Endothelial cell (in vitro differentiated cells): ENCODE data around the gene PRELP. TPM values are rescaled to one million over a fixed set of nuclear protein-coding genes. Genes with fewer than 3 reads are reported as not detected.

ENCODE experiments used
- DNase-seq: peaks from one replicate; pipeline ENCODE4 v3.0.0; 2021; ENCODE audit warnings: low spot score
- H3K27ac Mint-ChIP-seq: one replicate; pipeline ENCODE4 v1.8.0; 2021; ENCODE audit warnings: mixed read lengths, inconsistent platforms; ENCODE audit not compliant: unreplicated experiment
- H3K27me3 Mint-ChIP-seq: one replicate; pipeline ENCODE4 v1.8.0; 2021; ENCODE audit warnings: mild to moderate bottlenecking, moderate library complexity, mixed read lengths, inconsistent platforms; ENCODE audit not compliant: unreplicated experiment
- H3K36me3 Mint-ChIP-seq: one replicate; pipeline ENCODE4 v1.8.0; 2021; ENCODE audit warnings: mild to moderate bottlenecking, low read depth, mixed read lengths, inconsistent platforms; ENCODE audit not compliant: unreplicated experiment
- H3K4me1 Mint-ChIP-seq: one replicate; pipeline ENCODE4 v1.8.0; 2021; ENCODE audit warnings: mild to moderate bottlenecking, mixed read lengths, inconsistent platforms; ENCODE audit not compliant: unreplicated experiment
- H3K4me3 Mint-ChIP-seq: one replicate; pipeline ENCODE4 v1.8.0; 2021; ENCODE audit warnings: mild to moderate bottlenecking, mixed read lengths, inconsistent platforms; ENCODE audit not compliant: unreplicated experiment
- H3K9me3 Mint-ChIP-seq: one replicate; pipeline ENCODE4 v1.8.0; 2021; ENCODE audit warnings: mixed read lengths, inconsistent platforms; ENCODE audit not compliant: unreplicated experiment
- total RNA-seq: library from RNA; stranded (reverse); fragmentation: NEBNext Ultra II Directional; extraction: Animal tissue kit (Norgen Biotek cat#: 25700); gene quantifications from one replicate; pipeline ENCODE4 v1.2.1, GENCODE V29; 2021; ENCODE audit not compliant: unreplicated experiment
- TF ChIP-seq, protein P1 (sequence below): fragments of 200-600 bp; sonication (generic); IDR thresholded peaks from one replicate; pipeline ENCODE4 v1.5.0; 2021; ENCODE audit warnings: antibody characterized with exemption; ENCODE audit not compliant: unreplicated experiment

The PRELP gene
- total RNA-seq, 1 donor from 2014 or later = 0.13 TPM

DNA sequence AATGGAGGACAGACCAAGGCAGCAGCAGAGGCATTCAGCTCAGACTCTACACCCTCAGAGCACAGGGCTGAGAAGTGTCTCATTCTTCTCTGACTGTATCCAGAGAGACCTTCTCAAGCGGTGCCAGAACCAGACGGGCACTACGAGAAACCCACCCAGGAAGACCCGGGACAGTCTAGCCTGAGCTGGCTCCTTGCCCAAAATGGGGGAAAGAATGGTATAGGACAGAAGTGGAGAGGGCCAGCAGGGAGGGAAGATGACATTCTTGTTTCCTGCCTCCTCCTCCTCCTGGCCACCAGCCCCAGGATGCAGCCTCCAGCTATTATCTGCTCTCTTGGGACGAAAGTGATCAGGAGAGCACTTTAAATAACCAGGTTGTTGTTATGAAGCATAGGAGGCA, 22.6 kb upstream of the PRELP start:
- Mint-ChIP-seq H3K36me3 (no peaks in the 10 kb centered on the region), H3K27ac (no peak overlapping the region), H3K27me3 (peaks cover 6% of the 10 kb centered on the region), H3K9me3 (no peaks in the 10 kb centered on the region), H3K4me1 (peaks cover 66% of the 10 kb centered on the region), H3K4me3 (no peak overlapping the region)
- DNase-seq = no peak
- TF ChIP-seq, protein P1, sequence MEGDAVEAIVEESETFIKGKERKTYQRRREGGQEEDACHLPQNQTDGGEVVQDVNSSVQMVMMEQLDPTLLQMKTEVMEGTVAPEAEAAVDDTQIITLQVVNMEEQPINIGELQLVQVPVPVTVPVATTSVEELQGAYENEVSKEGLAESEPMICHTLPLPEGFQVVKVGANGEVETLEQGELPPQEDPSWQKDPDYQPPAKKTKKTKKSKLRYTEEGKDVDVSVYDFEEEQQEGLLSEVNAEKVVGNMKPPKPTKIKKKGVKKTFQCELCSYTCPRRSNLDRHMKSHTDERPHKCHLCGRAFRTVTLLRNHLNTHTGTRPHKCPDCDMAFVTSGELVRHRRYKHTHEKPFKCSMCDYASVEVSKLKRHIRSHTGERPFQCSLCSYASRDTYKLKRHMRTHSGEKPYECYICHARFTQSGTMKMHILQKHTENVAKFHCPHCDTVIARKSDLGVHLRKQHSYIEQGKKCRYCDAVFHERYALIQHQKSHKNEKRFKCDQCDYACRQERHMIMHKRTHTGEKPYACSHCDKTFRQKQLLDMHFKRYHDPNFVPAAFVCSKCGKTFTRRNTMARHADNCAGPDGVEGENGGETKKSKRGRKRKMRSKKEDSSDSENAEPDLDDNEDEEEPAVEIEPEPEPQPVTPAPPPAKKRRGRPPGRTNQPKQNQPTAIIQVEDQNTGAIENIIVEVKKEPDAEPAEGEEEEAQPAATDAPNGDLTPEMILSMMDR = no peak

DNA sequence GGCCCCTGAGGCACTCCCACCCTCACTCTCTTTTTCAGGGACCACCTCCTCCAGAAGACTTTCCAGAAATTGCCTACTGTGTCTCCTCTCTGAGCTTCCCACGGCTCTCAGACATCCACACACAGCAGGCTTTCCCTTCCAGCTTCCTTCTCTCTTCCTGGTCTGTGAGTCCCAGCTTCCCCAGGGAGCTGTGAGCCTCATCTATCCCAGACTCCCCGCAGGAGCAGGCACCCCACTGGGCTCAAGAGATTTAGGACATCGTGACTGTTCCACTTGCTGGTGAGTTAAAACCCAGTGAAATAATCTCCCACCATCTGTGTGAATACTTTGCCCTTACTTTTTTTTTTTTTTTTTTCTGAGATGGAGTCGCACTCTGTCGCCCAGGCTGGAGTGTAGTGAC, 22.0 kb upstream of the PRELP start:
- Mint-ChIP-seq H3K9me3 (no peaks in the 10 kb centered on the region), H3K27ac (no peak overlapping the region), H3K36me3 (no peaks in the 10 kb centered on the region), H3K4me1 (peaks cover 64% of the 10 kb centered on the region), H3K27me3 (peaks cover 6% of the 10 kb centered on the region), H3K4me3 (no peak overlapping the region)
- TF ChIP-seq, protein P1 = no peak
- DNase-seq = no peak

DNA sequence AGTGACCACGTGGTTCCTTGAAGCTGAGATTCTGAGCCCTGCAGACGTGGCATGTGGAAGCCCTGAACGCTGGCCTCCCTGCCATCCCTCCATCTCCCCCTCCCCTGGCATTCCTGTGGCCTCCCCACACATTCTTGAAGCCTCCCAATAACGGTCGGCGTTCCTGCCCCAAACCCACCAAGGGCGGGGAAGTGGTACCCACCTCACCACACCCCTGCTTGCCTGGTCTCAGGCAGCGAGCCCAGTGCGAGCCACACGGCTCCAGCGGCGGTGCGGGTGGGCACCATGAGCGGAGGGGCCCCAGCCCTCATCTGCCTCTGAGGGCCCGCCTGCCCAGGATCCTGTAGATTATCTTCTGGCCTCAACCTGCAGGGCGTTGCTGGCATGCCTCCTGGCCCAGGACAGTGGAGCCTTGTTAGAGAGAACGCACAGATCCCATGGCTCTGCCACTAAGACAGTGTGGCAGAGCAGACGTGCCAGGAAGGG, 20.6 kb upstream of the PRELP start:
- TF ChIP-seq, protein P1 = no peak
- Mint-ChIP-seq H3K36me3 (no peaks in the 10 kb centered on the region), H3K27me3 (peaks cover 6% of the 10 kb centered on the region), H3K9me3 (no peaks in the 10 kb centered on the region), H3K4me3 (no peak overlapping the region), H3K4me1 (peaks cover 54% of the 10 kb centered on the region), H3K27ac (no peak overlapping the region)
- DNase-seq = no peak

DNA sequence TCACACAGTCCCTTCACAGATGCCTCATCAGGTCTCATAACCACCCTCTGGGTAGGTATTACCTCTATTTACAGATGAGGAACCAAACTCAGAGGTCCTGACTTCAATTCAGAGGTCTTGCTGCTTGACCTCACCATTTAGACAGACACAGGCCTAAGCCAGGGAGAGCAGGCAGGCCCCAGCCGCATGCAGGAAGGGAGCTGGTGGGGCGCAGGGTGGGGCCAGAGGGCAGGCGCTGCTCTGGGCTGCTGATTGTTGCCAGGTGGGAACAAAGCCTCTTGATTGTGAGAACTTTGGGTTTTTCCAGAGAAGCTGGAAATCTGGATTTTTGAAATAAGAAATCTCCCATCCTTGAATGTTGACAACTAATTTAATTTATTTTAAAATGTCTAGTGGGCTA, 19.9 kb upstream of the PRELP start:
- H3K4me1 Mint-ChIP-seq = peaks cover 49% of the 10 kb centered on the region
- TF ChIP-seq, protein P1 = no peak
- H3K27ac Mint-ChIP-seq = no peak overlapping the region
- H3K36me3 Mint-ChIP-seq = no peaks in the 10 kb centered on the region
- DNase-seq = no peak
- no peaks in the 10 kb centered on the region for H3K9me3 Mint-ChIP-seq
- no peak overlapping the region for H3K4me3 Mint-ChIP-seq
- peaks cover 3% of the 10 kb centered on the region for H3K27me3 Mint-ChIP-seq

DNA sequence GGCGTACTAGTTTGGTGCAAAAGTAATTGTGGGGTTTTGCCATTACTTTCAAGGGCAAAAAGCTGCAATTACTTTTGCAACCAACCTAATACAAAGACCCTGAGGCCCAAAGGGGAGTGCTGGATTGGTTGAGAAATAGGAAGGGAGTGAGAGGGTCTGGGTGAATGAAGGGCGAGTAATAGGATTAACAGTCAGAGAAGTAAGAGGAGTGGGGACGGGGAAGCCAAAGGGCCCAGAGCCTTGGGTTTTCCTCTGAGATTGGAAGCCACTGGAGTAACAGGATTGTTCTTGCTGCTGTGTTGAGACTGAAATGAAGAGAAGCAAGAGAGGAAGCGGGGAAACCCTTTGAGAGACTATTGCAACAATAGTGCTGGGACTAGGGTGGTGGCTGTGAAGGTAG, 19.0 kb upstream of the PRELP start:
- TF ChIP-seq, protein P1 = no peak
- H3K27ac Mint-ChIP-seq = peak overlapping the region; percentile 25
- H3K4me1 Mint-ChIP-seq = peaks cover 43% of the 10 kb centered on the region
- no peaks in the 10 kb centered on the region for H3K9me3 Mint-ChIP-seq
- no peak overlapping the region for H3K4me3 Mint-ChIP-seq
- no peak for DNase-seq
- no peaks in the 10 kb centered on the region for H3K27me3 Mint-ChIP-seq
- H3K36me3 Mint-ChIP-seq = no peaks in the 10 kb centered on the region
